ENCODE results near the gene PLEKHG2.
"Not testable (repeated sequence)": the region's sequence is repeated elsewhere in the genome, so short reads cannot be mapped to it uniquely, and the experiment has no call there.

Gene PLEKHG2

GRCh38 chr19:39434123-39435076 lies 21.9 kb downstream of the PLEKHG2 start:
- H3K4me3 Mint-ChIP-seq = peak overlapping the region; percentile 99
- peaks cover 63% of the 10 kb centered on the region for H3K4me1 Mint-ChIP-seq (ENCODE audit: low read depth)
- H3K9me3 Mint-ChIP-seq = no peaks in the 10 kb centered on the region
- H3K27me3 Mint-ChIP-seq = no peaks in the 10 kb centered on the region
- H3K36me3 Mint-ChIP-seq (ENCODE audit: low read depth) = peaks cover 40% of the 10 kb centered on the region
- peak overlapping the region; percentile 100 for H3K27ac Mint-ChIP-seq

GRCh38 chr19:39435499-39436349 lies 23.3 kb downstream of the PLEKHG2 start, which contains the start of gene RPS16:
RPS16 (minus strand) TSS chr19:39435949; CDS start chr19:39435895, 54 bp downstream.
- H3K4me1 Mint-ChIP-seq (ENCODE audit: low read depth) = peaks cover 63% of the 10 kb centered on the region
- H3K9me3 Mint-ChIP-seq = no peaks in the 10 kb centered on the region
- peak within 1 kb of the TSS; percentile 99 for H3K4me3 Mint-ChIP-seq
- H3K36me3 Mint-ChIP-seq (ENCODE audit: low read depth) = peaks cover 40% of the 10 kb centered on the region
- peak within 1 kb of the TSS; percentile 100 for H3K27ac Mint-ChIP-seq
- no peaks in the 10 kb centered on the region for H3K27me3 Mint-ChIP-seq

- peaks cover 40% of the 10 kb centered on the region for H3K36me3 Mint-ChIP-seq (ENCODE audit: low read depth)
- H3K27ac Mint-ChIP-seq = peak overlapping the region; percentile 100
- peak overlapping the region; percentile 99 for H3K4me3 Mint-ChIP-seq
- no peaks in the 10 kb centered on the region for H3K9me3 Mint-ChIP-seq
- H3K27me3 Mint-ChIP-seq = no peaks in the 10 kb centered on the region
- peaks cover 57% of the 10 kb centered on the region for H3K4me1 Mint-ChIP-seq (ENCODE audit: low read depth)
These were observed 23.9 kb downstream of the PLEKHG2 start for GRCh38 chr19:39436350-39436716.

GRCh38 chr19:39438270-39438934 lies 25.9 kb downstream of the PLEKHG2 start:
- Mint-ChIP-seq H3K27me3 (no peaks in the 10 kb centered on the region), H3K4me1 (ENCODE audit: low read depth) (peaks cover 39% of the 10 kb centered on the region), H3K4me3 (no peak overlapping the region), H3K9me3 (no peaks in the 10 kb centered on the region), H3K36me3 (ENCODE audit: low read depth) (peaks cover 26% of the 10 kb centered on the region), H3K27ac (no peak overlapping the region)

- Mint-ChIP-seq H3K36me3 (ENCODE audit: low read depth) (peaks cover 36% of the 10 kb centered on the region), H3K27ac (peak overlapping the region; percentile 100), H3K4me3 (peak overlapping the region; percentile 100), H3K9me3 (no peaks in the 10 kb centered on the region), H3K27me3 (no peaks in the 10 kb centered on the region), H3K4me1 (ENCODE audit: low read depth) (peaks cover 47% of the 10 kb centered on the region)
These were observed 32.2 kb downstream of the PLEKHG2 start for GRCh38 chr19:39444598-39445195.

GRCh38 chr19:39445196-39446111 lies 33.0 kb downstream of the PLEKHG2 start, which contains the start of gene SUPT5H:
SUPT5H (plus strand) TSS chr19:39445582; CDS start chr19:39445891, 309 bp downstream.
- H3K27ac Mint-ChIP-seq = peak within 1 kb of the TSS; percentile 100
- H3K9me3 Mint-ChIP-seq = no peaks in the 10 kb centered on the region
- peaks cover 41% of the 10 kb centered on the region for H3K36me3 Mint-ChIP-seq (ENCODE audit: low read depth)
- H3K4me3 Mint-ChIP-seq = peak within 1 kb of the TSS; percentile 100
- no peaks in the 10 kb centered on the region for H3K27me3 Mint-ChIP-seq
- H3K4me1 Mint-ChIP-seq (ENCODE audit: low read depth) = peaks cover 51% of the 10 kb centered on the region

- Mint-ChIP-seq H3K9me3 (no peaks in the 10 kb centered on the region), H3K27me3 (no peaks in the 10 kb centered on the region), H3K36me3 (ENCODE audit: low read depth) (peaks cover 45% of the 10 kb centered on the region), H3K27ac (peak overlapping the region; percentile 100), H3K4me3 (peak overlapping the region; percentile 100), H3K4me1 (ENCODE audit: low read depth) (peaks cover 56% of the 10 kb centered on the region)
These were observed 34.1 kb downstream of the PLEKHG2 start for GRCh38 chr19:39446365-39447084.

GRCh38 chr19:39448271-39448670 lies 35.8 kb downstream of the PLEKHG2 start:
- Mint-ChIP-seq H3K4me1 (ENCODE audit: low read depth) (peaks cover 71% of the 10 kb centered on the region), H3K27me3 (no peaks in the 10 kb centered on the region), H3K36me3 (ENCODE audit: low read depth) (peaks cover 62% of the 10 kb centered on the region), H3K27ac (peak overlapping the region; percentile 100), H3K4me3 (peak overlapping the region; percentile 100), H3K9me3 (no peaks in the 10 kb centered on the region)

- Mint-ChIP-seq H3K27me3 (no peaks in the 10 kb centered on the region), H3K4me1 (ENCODE audit: low read depth) (peaks cover 71% of the 10 kb centered on the region), H3K4me3 (peak overlapping the region; percentile 100), H3K27ac (peak overlapping the region; percentile 100), H3K9me3 (no peaks in the 10 kb centered on the region), H3K36me3 (ENCODE audit: low read depth) (peaks cover 70% of the 10 kb centered on the region)
These were observed 36.8 kb downstream of the PLEKHG2 start for GRCh38 chr19:39449116-39449797.

GRCh38 chr19:39451257-39451656 lies 38.8 kb downstream of the PLEKHG2 start:
- H3K4me1 Mint-ChIP-seq (ENCODE audit: low read depth) = peaks cover 69% of the 10 kb centered on the region
- not testable (repeated sequence) for H3K27ac Mint-ChIP-seq, H3K9me3 Mint-ChIP-seq, H3K27me3 Mint-ChIP-seq, H3K4me3 Mint-ChIP-seq
- H3K36me3 Mint-ChIP-seq (ENCODE audit: low read depth) = peaks cover 69% of the 10 kb centered on the region

GRCh38 chr19:39463403-39463802 lies 50.9 kb downstream of the PLEKHG2 start:
- no peaks in the 10 kb centered on the region for H3K4me1 Mint-ChIP-seq (ENCODE audit: low read depth)
- H3K36me3 Mint-ChIP-seq (ENCODE audit: low read depth) = peaks cover 73% of the 10 kb centered on the region
- peak overlapping the region; percentile 0 for H3K27ac Mint-ChIP-seq
- H3K27me3 Mint-ChIP-seq = no peaks in the 10 kb centered on the region
- no peak overlapping the region for H3K4me3 Mint-ChIP-seq
- no peaks in the 10 kb centered on the region for H3K9me3 Mint-ChIP-seq

- peaks cover 19% of the 10 kb centered on the region for H3K4me1 Mint-ChIP-seq (ENCODE audit: low read depth)
- H3K27me3 Mint-ChIP-seq = no peaks in the 10 kb centered on the region
- no peak overlapping the region for H3K4me3 Mint-ChIP-seq
- no peaks in the 10 kb centered on the region for H3K9me3 Mint-ChIP-seq
- H3K27ac Mint-ChIP-seq = no peak overlapping the region
- H3K36me3 Mint-ChIP-seq (ENCODE audit: low read depth) = peaks cover 79% of the 10 kb centered on the region
These were observed 53.7 kb downstream of the PLEKHG2 start for GRCh38 chr19:39465956-39466747.

All from stimulated activated naive CD8-positive, alpha-beta T cell treated with anti-CD3 and anti-CD28 coated beads, Interleukin-15, Interleukin-2, amounts not matched to agents 100 ng/mL and 50 ng/mL, for 24 hours (primary cell).